ENCODE data around the gene LY6G6D. TPM values are rescaled to one million over a fixed set of nuclear protein-coding genes. Genes with fewer than 3 reads are reported as not detected.
A peak's percentile ranks its signal among the peaks of the same experiment; 100 is the strongest.

The LY6G6D gene
- total and polyA plus RNA-seq, 2 of the 13 experiments (the other 11 are each of a cell fraction or from before 2014, with no cell fraction given), result not detected

GRCh38 chr6:31737991-31738979 lies 23.1 kb downstream of the LY6G6D start (continued):
- TF ChIP-seq ATF3 (CRISPR knock-in tag; IDR thresholded peaks at IDR 0.05) (peak; percentile 32; the same call in 1 of the 2 replicates), HINFP (CRISPR knock-in tag; IDR thresholded peaks at IDR 0.05; ENCODE audit: low read depth) (peak; percentile 83), ARNTL (CRISPR knock-in tag; IDR thresholded peaks at IDR 0.05) (0 out of 2 replicates have a peak, but pooled peaks have one; percentile 14), UBTF (CRISPR knock-in tag; IDR thresholded peaks at IDR 0.05) (peak; percentile 37), FOSL1 (CRISPR knock-in tag; IDR thresholded peaks at IDR 0.05; ENCODE audit: borderline replicate concordance) (no peak), FOXA3 (CRISPR knock-in tag; IDR thresholded peaks at IDR 0.05) (peak; percentile 90), GLI4 (CRISPR knock-in tag; IDR thresholded peaks at IDR 0.05; ENCODE audit: borderline replicate concordance) (0 out of 2 replicates have a peak, but pooled peaks have one; percentile 42), SNAPC2 (CRISPR knock-in tag; IDR thresholded peaks at IDR 0.05) (peak; percentile 35; the same call in 1 of the 2 replicates), ZBTB7A (CRISPR knock-in tag; IDR thresholded peaks at IDR 0.05) (peak; percentile 8; the same call in 1 of the 2 replicates), MZF1 (CRISPR knock-in tag; IDR thresholded peaks at IDR 0.05; ENCODE audit: borderline replicate concordance) (no peak), FOXA1 (IDR thresholded peaks at IDR 0.05) (no peak), FOXA1 (CRISPR knock-in tag; IDR thresholded peaks at IDR 0.05) (peak; percentile 85), ZNF710 (CRISPR knock-in tag; IDR thresholded peaks at IDR 0.05; ENCODE audit: borderline replicate concordance) (0 out of 2 replicates have a peak, but pooled peaks have one; percentile 60), TFAP4 (IDR thresholded peaks at IDR 0.05; ENCODE audit: borderline replicate concordance, low read depth) (peak; percentile 41; the same call in 1 of the 2 replicates)

All from HepG2 (cell line).